GM12878 (cell line): ENCODE data around the gene AFAP1L2.

ENCODE experiments used
- NFIC ChIP-seq: IDR thresholded peaks from 2 replicates; pipeline ENCODE4 v1.6.1; 2012; ENCODE audit warnings: low read depth, mild to moderate bottlenecking, inconsistent platforms, low read length, moderate library complexity
- TF ChIP-seq, protein P1 (sequence below), 3 experiments: IDR thresholded peaks in 2 of 3; conservative IDR thresholded peaks in 1 of 3; 2 replicates each; pipeline ENCODE4 v1.5.1; 2011; ENCODE audit warnings: low read depth in 3 of 3, low read length in 3 of 3, mild to moderate bottlenecking in 3 of 3, control low read depth in 2 of 3, moderate library complexity in 2 of 3, inconsistent platforms in 1 of 3, mixed read lengths in 1 of 3; ENCODE audit not compliant: control insufficient read depth in 2 of 3, insufficient read depth in 1 of 3; ENCODE audit errors: extremely low read depth in 1 of 3
- TF ChIP-seq, protein P2 (sequence below): fragments of 450-650 bp; IDR thresholded peaks from 2 replicates; pipeline ENCODE4 v1.6.1; 2016; ENCODE audit warnings: mild to moderate bottlenecking, moderate library complexity, borderline replicate concordance

GRCh38 chr10:114406455-114406854, 2.2 kb upstream of the AFAP1L2 start:
- TF ChIP-seq, protein P1, sequence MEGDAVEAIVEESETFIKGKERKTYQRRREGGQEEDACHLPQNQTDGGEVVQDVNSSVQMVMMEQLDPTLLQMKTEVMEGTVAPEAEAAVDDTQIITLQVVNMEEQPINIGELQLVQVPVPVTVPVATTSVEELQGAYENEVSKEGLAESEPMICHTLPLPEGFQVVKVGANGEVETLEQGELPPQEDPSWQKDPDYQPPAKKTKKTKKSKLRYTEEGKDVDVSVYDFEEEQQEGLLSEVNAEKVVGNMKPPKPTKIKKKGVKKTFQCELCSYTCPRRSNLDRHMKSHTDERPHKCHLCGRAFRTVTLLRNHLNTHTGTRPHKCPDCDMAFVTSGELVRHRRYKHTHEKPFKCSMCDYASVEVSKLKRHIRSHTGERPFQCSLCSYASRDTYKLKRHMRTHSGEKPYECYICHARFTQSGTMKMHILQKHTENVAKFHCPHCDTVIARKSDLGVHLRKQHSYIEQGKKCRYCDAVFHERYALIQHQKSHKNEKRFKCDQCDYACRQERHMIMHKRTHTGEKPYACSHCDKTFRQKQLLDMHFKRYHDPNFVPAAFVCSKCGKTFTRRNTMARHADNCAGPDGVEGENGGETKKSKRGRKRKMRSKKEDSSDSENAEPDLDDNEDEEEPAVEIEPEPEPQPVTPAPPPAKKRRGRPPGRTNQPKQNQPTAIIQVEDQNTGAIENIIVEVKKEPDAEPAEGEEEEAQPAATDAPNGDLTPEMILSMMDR (IDR thresholded peaks at IDR 0.05 in 2 of 3, conservative IDR thresholded peaks at IDR 0.05 in 1 of 3; ENCODE audit: control insufficient read depth in 2 of 3, extremely low read depth in 1 of 3, insufficient read depth in 1 of 3, low read depth in 3 of 3, low read length in 3 of 3), result no peak
- TF ChIP-seq NFIC, result no peak
- TF ChIP-seq, protein P2, sequence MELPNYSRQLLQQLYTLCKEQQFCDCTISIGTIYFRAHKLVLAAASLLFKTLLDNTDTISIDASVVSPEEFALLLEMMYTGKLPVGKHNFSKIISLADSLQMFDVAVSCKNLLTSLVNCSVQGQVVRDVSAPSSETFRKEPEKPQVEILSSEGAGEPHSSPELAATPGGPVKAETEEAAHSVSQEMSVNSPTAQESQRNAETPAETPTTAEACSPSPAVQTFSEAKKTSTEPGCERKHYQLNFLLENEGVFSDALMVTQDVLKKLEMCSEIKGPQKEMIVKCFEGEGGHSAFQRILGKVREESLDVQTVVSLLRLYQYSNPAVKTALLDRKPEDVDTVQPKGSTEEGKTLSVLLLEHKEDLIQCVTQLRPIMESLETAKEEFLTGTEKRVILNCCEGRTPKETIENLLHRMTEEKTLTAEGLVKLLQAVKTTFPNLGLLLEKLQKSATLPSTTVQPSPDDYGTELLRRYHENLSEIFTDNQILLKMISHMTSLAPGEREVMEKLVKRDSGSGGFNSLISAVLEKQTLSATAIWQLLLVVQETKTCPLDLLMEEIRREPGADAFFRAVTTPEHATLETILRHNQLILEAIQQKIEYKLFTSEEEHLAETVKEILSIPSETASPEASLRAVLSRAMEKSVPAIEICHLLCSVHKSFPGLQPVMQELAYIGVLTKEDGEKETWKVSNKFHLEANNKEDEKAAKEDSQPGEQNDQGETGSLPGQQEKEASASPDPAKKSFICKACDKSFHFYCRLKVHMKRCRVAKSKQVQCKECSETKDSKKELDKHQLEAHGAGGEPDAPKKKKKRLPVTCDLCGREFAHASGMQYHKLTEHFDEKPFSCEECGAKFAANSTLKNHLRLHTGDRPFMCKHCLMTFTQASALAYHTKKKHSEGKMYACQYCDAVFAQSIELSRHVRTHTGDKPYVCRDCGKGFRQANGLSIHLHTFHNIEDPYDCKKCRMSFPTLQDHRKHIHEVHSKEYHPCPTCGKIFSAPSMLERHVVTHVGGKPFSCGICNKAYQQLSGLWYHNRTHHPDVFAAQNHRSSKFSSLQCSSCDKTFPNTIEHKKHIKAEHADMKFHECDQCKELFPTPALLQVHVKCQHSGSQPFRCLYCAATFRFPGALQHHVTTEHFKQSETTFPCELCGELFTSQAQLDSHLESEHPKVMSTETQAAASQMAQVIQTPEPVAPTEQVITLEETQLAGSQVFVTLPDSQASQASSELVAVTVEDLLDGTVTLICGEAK, result no peak
